ENCODE measurements around the gene CMTM8.

The CMTM8 gene

GRCh38 chr3:32340611-32341365 is 102.3 kb downstream of the CMTM8 start:
- DNase-seq = no peak

DNA sequence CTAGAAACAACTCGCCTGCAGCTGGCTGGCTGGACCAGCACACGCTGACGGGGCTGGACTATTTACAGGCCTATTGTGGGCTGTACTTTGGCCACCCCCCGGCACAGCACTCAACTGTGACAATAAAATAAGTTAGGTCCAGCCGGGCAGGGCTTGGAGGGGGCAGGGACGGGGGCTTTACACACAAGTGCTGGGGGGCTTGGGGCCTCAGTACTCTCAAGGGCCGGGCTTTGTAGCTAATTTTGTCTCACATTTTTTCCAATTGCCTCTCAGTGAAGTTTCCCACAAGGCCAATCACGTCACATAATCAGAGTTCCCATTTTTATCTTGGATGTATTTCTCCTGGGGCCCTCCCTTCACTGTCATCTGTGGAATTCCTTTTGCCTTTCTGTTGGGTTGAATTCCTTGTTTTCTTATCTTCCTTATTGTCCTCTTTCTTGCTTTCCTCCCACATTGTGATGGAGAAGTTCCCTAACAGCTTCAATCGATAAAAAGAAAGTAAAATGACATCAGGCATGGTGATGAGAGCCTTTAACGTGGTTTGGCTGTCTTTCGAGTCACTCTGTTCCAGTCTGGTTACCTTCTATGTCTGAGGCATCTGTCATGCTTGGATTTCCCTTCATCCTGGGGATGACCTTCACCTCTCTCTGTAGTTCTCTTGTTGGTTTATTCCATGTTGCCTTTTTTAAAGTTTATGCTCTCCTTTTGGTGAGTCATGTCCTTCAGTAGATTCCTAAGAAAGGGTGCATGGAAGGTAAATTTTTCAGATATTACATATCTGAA is 109.1 kb downstream of the CMTM8 start:
- no peak for DNase-seq

- no peak for DNase-seq
Measured at GRCh38 chr3:32349184-32349583, 110.7 kb downstream of the CMTM8 start.

- no peak for DNase-seq
Measured at GRCh38 chr3:32352563-32352962, 114.1 kb downstream of the CMTM8 start.

DNA sequence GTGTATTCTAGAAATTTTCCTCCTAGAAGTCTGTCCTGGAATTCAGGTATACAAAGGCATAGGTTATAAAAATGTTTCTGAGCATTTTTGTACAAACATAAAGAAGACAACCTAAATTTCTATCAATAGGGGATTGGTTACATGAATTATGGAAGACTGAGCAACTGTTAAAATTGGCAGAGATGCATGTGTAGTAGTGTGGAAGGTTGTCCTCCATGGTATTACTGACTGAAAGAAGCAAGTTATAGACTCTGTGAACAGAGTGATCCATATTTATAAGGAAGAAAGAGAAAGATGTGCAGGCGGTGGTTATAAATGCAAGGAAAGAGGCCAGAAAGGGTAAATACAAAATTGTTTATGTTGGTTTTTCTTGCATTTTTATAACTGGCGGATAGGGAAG is 114.9 kb downstream of the CMTM8 start:
- no peak for DNase-seq

DNA sequence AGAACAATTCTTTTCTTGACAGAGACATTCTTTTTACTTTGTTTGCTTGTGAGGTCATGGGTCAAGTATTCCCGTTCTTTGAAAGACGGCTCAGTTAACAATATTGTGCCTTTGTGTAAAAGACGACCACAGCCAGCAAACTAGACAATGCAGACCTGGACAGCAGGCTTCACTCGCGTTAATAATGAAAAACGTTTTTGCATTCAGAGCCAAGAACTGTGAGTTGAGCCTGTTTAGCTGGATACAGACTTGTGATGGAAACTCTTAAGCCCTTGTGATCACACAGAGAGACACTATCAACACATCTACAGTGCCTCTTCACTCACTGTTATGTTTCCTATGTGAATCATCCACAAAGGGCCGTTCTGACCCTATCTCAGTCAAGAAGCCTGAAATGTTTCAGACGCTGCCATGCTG is 115.9 kb downstream of the CMTM8 start:
- no peak for DNase-seq

DNA sequence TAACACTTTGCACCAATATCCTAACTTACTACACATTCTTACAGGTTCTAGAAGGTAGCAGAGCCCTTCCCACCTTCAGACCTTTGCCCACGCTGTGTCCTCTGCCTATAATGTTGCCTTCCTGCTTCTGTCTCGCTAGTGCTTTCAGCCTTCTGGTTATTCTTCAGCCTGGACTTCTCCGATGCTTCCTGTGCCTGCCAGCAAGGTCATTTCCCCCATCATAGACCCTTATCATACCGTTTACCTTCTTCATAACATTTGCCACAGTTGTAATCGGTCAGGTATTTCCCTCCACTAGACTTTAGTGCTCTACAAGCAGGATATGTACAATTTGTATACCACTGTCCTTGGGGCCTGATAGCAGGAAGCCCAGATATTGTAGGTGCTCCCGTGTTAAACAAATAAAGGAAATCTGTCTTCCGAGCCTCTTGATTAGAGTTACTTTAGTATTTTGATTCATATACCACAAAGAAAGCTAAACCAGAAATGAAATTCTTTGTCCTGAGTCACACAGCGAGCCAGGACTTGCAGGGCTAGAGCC is 117.3 kb downstream of the CMTM8 start:
- DNase-seq = no peak

DNA sequence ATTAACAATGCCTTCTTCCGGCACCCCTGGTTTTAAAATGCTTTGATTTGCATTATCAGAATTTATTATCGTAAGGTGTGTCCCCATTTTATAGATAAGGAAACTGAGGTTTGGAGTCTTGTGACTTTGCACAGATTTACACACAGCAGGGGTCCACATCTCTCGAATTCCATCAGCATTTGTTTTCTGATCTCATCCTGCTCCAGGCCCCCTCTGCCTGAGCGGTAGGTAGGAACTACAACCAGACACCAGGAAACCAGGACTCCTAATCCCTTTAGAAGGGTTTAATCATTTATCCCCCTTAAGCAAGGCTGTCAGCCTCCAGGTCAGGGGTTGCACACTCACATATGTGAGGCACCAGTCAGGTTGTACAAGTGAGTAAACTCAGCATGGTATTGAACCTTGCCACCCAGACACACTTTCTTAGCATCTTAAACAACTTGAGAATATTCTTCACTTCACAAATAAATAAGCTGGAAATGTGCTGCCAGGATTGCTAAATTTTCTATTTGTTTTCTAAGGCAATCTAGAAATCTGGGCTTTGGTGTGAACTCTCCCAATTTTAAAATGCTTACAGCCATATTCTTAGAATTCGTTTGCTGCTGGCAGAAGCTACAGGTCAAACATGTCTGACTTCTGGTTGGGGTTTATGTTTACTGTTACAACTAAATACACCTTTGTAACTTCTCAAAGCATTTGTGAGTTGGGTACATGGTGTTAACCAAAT is 121.4 kb downstream of the CMTM8 start:
- no peak for DNase-seq

DNA sequence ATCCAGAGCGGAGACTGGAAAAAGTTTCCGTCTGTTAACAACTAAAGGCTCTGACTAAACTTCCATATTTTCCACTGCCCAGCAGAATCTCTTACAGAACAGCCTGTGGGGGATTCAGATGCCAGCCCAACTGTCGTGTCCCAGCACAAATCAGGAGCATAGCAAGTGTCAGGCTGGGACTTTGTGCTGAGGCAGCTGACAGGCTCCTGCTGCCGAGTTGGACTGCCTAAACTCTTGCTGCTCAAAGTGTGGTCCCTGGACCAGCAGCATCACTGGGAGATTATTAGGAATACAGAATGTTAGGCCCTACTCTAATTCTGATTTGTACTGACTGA is 122.0 kb downstream of the CMTM8 start:
- no peak for DNase-seq

GRCh38 chr3:32366638-32367397 is 128.3 kb downstream of the CMTM8 start:
- DNase-seq = peak; percentile 46

GRCh38 chr3:32367442-32367841 is 129.0 kb downstream of the CMTM8 start:
- no peak for DNase-seq

- no peak for DNase-seq
Measured at GRCh38 chr3:32371461-32372212, 133.2 kb downstream of the CMTM8 start.

DNA sequence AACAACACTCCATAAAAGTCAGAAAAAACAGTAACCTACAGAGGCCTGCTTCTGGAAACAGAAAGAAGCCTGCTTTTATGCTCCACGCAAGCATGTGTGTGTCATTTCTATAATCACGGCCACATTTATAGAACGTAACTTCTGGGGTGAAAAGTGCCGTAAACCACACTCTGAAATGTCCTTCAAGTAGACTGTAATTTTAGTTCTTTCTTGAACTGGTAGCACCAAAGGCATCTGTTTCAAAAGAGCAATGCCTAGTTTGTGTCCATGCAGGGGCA is 133.7 kb downstream of the CMTM8 start:
- no peak for DNase-seq

DNA sequence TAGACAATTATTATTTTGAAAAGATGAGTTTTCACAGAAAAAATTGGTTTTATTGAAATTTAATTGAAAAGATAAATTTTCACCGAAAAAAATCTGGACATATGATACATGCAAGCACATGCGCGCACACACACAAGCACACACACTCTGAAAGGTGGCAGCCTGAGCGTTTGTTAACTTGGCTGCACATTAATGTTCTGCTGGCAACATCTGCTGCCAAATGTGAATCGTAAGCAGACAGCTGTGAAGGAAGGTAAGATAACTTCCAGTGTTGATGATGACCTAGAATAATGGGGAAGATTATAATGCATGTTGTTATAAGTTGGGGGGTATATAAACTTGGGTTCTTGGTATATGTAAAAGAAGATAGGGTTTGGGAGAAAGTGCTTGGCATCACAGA is 134.8 kb downstream of the CMTM8 start:
- DNase-seq = no peak

GRCh38 chr3:32373844-32374243 is 135.4 kb downstream of the CMTM8 start:
- DNase-seq = no peak

DNA sequence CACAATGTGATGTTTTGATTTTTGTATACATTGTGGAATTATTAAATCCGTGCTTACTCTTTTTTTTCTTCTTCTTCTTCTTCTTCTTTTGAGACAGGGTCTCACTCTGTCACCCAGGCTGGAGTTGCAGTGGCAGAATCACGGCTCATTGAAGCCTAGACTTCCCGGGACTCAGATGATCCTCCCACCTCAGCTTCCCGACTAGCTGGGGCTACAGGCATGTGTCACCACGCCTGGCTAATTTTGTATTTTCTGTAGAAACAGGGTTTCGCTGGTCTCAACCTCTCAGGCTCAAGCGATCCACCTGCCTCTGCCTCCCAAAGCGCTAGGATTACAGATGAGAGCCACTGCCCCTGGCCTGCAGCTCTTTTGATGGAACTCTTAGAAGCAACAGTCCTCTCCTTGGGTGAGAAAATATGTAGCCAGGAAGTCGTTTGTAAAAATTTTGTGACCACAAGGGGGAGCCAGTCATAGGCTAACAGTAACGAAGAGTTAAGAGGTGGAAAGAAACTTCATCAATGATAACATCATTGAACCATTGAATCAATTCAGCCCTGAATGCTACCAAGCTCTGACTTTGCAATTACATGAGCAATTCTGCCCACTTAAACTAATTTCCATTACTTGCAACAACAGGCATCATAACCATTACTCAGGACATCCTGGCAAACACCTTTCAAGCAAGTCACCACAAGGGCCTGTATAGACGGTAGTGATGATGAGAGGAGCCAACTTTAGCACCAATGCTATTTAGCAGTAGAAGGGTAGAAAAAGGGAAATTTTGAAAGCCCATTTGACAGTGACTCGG is 136.5 kb downstream of the CMTM8 start:
- DNase-seq = peak; percentile 71

DNA sequence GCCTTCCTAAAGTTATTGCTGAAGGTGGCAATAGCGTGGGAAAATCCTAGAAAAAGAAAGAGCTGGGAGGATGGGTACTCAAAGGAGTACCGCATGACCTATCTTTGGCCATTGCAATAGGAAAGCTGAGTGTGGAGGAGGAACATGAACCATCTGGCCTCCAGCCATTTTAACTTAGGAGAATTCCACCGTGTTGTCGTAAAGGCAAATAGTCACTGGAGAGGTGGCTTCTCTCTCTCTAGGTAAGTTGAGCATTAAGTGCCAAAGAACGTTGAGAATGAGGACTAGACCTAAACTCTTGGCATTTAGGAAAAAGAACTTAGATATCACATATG is 137.1 kb downstream of the CMTM8 start:
- DNase-seq = no peak

DNA sequence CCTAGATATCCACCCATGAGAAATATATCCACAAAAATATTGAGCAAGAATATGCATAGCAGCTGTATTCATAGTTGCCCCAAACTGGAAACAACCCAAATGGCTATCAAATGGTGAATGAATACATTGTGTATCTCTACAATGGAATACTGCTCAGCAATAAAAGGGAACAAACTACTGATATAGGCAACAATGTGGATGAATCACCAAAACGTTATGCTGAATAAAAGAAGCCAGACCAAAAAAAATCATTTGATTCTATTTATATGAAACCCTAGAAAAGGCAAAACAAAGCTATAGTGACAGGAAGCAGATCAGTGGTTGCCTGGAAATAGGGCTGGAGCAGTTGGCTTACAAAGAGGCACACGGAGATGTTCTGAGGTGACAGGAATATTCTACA is 137.6 kb downstream of the CMTM8 start:
- DNase-seq = peak; percentile 28

- no peak for DNase-seq
Measured at GRCh38 chr3:32379831-32380500, 141.5 kb downstream of the CMTM8 start.

DNA sequence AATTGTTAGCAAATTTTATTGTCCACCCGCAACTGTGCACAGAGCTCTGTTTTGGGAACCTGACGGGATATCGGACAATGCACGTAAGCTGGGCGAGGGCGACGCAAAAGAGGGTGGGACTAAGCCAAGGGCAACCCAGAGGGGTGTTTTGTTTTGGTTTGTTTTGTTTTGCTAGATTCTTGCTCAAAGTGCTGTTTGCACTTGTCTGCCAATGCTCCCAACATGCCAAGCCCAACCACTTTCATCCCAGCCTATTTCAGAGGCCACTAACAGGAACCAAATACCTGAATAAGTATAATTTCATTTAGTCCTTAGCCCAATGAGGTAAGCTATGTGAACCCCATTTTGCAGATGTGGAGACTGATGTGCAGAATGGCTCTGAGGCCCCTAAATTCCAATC is 143.4 kb downstream of the CMTM8 start:
- DNase-seq = no peak
